ENCODE results near the gene EVA1B.

The EVA1B gene

GRCh38 chr1:36328713-36329112 is 5.3 kb upstream of the EVA1B start:
- TF ChIP-seq CSDC2 (CRISPR knock-in tag; IDR thresholded peaks at IDR 0.05) (no peak), TCF4 (CRISPR knock-in tag; IDR thresholded peaks at IDR 0.05; ENCODE audit: borderline replicate concordance) (no peak), ZFP30 (CRISPR knock-in tag; IDR thresholded peaks at IDR 0.05) (no peak), ZFP3 (CRISPR knock-in tag; IDR thresholded peaks at IDR 0.05) (no peak), GLIS3 (CRISPR knock-in tag; IDR thresholded peaks at IDR 0.05) (no peak), CREB5 (CRISPR knock-in tag; IDR thresholded peaks at IDR 0.05; ENCODE audit: low read depth) (no peak), RARB (CRISPR knock-in tag; IDR thresholded peaks at IDR 0.05) (no peak), ZNF8 (CRISPR knock-in tag; IDR thresholded peaks at IDR 0.05) (no peak), CSRNP3 (CRISPR knock-in tag; IDR thresholded peaks at IDR 0.05) (no peak)
- no peak for ATAC-seq

- TF ChIP-seq ZNF565 (CRISPR knock-in tag; conservative IDR thresholded peaks at IDR 0.05; ENCODE audit: low read depth) (no peak), ZFP30 (CRISPR knock-in tag; IDR thresholded peaks at IDR 0.05) (no peak), CSDC2 (CRISPR knock-in tag; IDR thresholded peaks at IDR 0.05) (no peak), ISL1 (CRISPR knock-in tag; IDR thresholded peaks at IDR 0.05) (no peak), ZNF70 (CRISPR knock-in tag; IDR thresholded peaks at IDR 0.05) (no peak)
- ATAC-seq = no peak
These were observed 4.6 kb upstream of the EVA1B start for GRCh38 chr1:36328088-36328480.

GRCh38 chr1:36327421-36328087 is 4.1 kb upstream of the EVA1B start:
- no peak for TF ChIP-seq ZNF8 (CRISPR knock-in tag; IDR thresholded peaks at IDR 0.05)
- ATAC-seq = no peak

- TF ChIP-seq RARB (CRISPR knock-in tag; IDR thresholded peaks at IDR 0.05) (no peak), POU6F1 (CRISPR knock-in tag; IDR thresholded peaks at IDR 0.05; ENCODE audit: borderline replicate concordance, low read depth) (no peak), TCF4 (CRISPR knock-in tag; IDR thresholded peaks at IDR 0.05; ENCODE audit: borderline replicate concordance) (no peak), ZNF8 (CRISPR knock-in tag; IDR thresholded peaks at IDR 0.05) (no peak), SNAI2 (CRISPR knock-in tag; IDR thresholded peaks at IDR 0.05) (no peak), PPARA (CRISPR knock-in tag; IDR thresholded peaks at IDR 0.05; ENCODE audit: borderline replicate concordance) (no peak), CSRNP3 (CRISPR knock-in tag; IDR thresholded peaks at IDR 0.05) (no peak), BACH2 (CRISPR knock-in tag; IDR thresholded peaks at IDR 0.05; ENCODE audit: borderline replicate concordance) (no peak), OSR1 (CRISPR knock-in tag; IDR thresholded peaks at IDR 0.05) (no peak), ZFP3 (CRISPR knock-in tag; IDR thresholded peaks at IDR 0.05) (no peak)
- ATAC-seq = no peak
These were observed 3.1 kb upstream of the EVA1B start for GRCh38 chr1:36326499-36326898.

GRCh38 chr1:36324353-36324703 is 883 bp upstream of the EVA1B start:
- no peak for TF ChIP-seq ZFP30 (CRISPR knock-in tag; IDR thresholded peaks at IDR 0.05)
- no peak for TF ChIP-seq CSRNP3 (CRISPR knock-in tag; IDR thresholded peaks at IDR 0.05)
- no peak for TF ChIP-seq BACH2 (CRISPR knock-in tag; IDR thresholded peaks at IDR 0.05; ENCODE audit: borderline replicate concordance)
- TF ChIP-seq CREB5 (CRISPR knock-in tag; IDR thresholded peaks at IDR 0.05; ENCODE audit: low read depth) = no peak
- no peak for TF ChIP-seq ESRRG (CRISPR knock-in tag; IDR thresholded peaks at IDR 0.05)
- no peak for TF ChIP-seq ZFP3 (CRISPR knock-in tag; IDR thresholded peaks at IDR 0.05)
- TF ChIP-seq ZC3H10 (CRISPR knock-in tag; IDR thresholded peaks at IDR 0.05) = no peak
- TF ChIP-seq RARB (CRISPR knock-in tag; IDR thresholded peaks at IDR 0.05) = no peak
- no peak for ATAC-seq

Data from SK-N-SH treated with all-trans-retinoic acid at 6 μM for 48 hours (cell line).